OCI-LY3 (cell line): ENCODE measurements around the gene TFDP1.

ENCODE experiments used
- EZH2phosphoT487 ChIP-seq: fragments of 200-600 bp; shearing (Covaris generic); IDR thresholded peaks from 2 replicates; pipeline ENCODE4 v1.6.1; 2018; ENCODE audit warnings: antibody characterized with exemption, mixed run types, low read depth
- TF ChIP-seq, protein P1 (sequence below): fragments of 200-600, 300-600 bp; sonication (generic); IDR thresholded peaks from 2 replicates; pipeline ENCODE4 v1.5.1; 2014; ENCODE audit warnings: antibody characterized with exemption, low read length, low read depth

DNA sequence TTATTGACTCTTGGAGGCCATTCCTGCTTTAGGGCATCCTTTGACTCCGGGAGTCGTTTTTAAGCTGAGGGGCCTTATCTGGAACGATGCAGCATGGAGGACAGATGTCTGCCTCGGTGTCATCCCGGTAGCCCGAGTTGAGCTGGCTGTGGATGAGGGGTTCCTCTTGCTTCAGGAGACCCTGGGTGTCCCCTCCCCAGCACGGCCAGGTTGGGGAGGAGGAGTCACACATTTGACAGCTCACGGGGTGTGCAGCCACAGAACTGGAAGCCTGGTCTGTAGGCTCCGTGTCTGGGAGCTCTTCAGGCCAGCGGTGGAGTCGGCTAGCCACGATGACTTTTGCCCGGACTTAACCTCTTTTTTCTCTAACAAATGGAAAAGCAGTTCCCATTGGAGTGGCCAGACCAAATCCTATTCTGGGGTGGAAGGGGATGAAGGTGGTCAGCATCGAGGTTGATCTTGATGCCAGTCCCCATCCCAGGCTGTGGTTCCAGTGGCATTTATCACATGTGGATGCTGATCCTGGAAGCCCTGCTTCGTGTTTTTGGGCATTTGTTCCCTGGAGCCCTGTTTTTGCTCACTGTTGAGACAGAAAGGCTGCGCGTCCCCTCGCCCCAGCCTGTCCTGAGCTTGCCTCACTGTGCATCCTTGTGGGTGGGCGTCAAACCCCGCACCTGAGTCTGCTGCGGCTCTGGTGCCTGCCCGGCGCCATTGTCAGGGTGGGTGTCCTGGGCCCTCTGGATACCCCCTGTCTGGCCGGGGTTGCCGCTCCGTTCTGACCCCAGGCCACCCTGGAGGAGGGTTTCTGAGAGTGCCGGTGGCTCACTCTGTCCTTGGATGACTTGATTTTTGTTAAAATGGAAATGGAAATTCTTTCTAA, 12.0 kb downstream of the TFDP1 start:
- TF ChIP-seq, protein P1, sequence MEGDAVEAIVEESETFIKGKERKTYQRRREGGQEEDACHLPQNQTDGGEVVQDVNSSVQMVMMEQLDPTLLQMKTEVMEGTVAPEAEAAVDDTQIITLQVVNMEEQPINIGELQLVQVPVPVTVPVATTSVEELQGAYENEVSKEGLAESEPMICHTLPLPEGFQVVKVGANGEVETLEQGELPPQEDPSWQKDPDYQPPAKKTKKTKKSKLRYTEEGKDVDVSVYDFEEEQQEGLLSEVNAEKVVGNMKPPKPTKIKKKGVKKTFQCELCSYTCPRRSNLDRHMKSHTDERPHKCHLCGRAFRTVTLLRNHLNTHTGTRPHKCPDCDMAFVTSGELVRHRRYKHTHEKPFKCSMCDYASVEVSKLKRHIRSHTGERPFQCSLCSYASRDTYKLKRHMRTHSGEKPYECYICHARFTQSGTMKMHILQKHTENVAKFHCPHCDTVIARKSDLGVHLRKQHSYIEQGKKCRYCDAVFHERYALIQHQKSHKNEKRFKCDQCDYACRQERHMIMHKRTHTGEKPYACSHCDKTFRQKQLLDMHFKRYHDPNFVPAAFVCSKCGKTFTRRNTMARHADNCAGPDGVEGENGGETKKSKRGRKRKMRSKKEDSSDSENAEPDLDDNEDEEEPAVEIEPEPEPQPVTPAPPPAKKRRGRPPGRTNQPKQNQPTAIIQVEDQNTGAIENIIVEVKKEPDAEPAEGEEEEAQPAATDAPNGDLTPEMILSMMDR = no peak
- no peak for TF ChIP-seq EZH2phosphoT487
